ENCODE data around the gene ANKRD29. TPM values are rescaled to one million over a fixed set of nuclear protein-coding genes. Genes with fewer than 3 reads are reported as not detected.

Gene ANKRD29
- total RNA-seq, 4 donors from 2014 or later, result 0.99 to 4.4 (median 1.8) TPM

- intact Hi-C loops (cut with DNase I; ENCODE audit: low total_unique reads), result no loop called here
- TF ChIP-seq CTCF (IDR thresholded peaks at IDR 0.05), result no peak
- TF ChIP-seq POLR2A (IDR thresholded peaks at IDR 0.05), result no peak
- no peak for DNase-seq (ENCODE audit: low spot score in 2 of 2)
- WGBS, 2 donors, result 89 to 93% methylated on average over 2 of the region's 2 CpGs
- H3K4me3 ChIP-seq (ENCODE audit: low read depth, poor library complexity, severe bottlenecking), result no peak overlapping the region
These were observed 16.4 kb downstream of the ANKRD29 start for GRCh38 chr18:23646282-23646681.

GRCh38 chr18:23645568-23646175 lies 17.0 kb downstream of the ANKRD29 start:
- H3K4me3 ChIP-seq (ENCODE audit: low read depth, poor library complexity, severe bottlenecking), result no peak overlapping the region
- no peak for DNase-seq (ENCODE audit: low spot score in 2 of 2)
- TF ChIP-seq CTCF (IDR thresholded peaks at IDR 0.05), result no peak
- TF ChIP-seq POLR2A (IDR thresholded peaks at IDR 0.05), result no peak
- intact Hi-C loops (cut with DNase I; ENCODE audit: low total_unique reads), result no loop called here
- WGBS, 2 donors, result 95 to 98% methylated on average over 4 of the region's 4 CpGs

- no peak overlapping the region for H3K4me3 ChIP-seq (ENCODE audit: low read depth, poor library complexity, severe bottlenecking)
- TF ChIP-seq CTCF (IDR thresholded peaks at IDR 0.05), result no peak
- no peak for TF ChIP-seq POLR2A (IDR thresholded peaks at IDR 0.05)
- no peak for DNase-seq (ENCODE audit: low spot score in 2 of 2)
- intact Hi-C loops (cut with DNase I; ENCODE audit: low total_unique reads), result no loop called here
- 57 to 61% methylated on average over 2 of the region's 2 CpGs for WGBS, 2 donors
These were observed 18.8 kb downstream of the ANKRD29 start for GRCh38 chr18:23643815-23644490.

GRCh38 chr18:23641937-23642666 lies 20.6 kb downstream of the ANKRD29 start:
- intact Hi-C loops (cut with DNase I; ENCODE audit: low total_unique reads), result no loop called here
- no peak for TF ChIP-seq CTCF (IDR thresholded peaks at IDR 0.05)
- no peak for TF ChIP-seq POLR2A (IDR thresholded peaks at IDR 0.05)
- WGBS, 2 donors, result 84% methylated on average over 9 to 10 of the region's 11 CpGs

GRCh38 chr18:23641143-23641720 lies 21.5 kb downstream of the ANKRD29 start:
- intact Hi-C loops (cut with DNase I; ENCODE audit: low total_unique reads), result no loop called here
- TF ChIP-seq POLR2A (IDR thresholded peaks at IDR 0.05) (no peak), CTCF (IDR thresholded peaks at IDR 0.05) (no peak)
- H3K4me3 ChIP-seq (ENCODE audit: low read depth, poor library complexity, severe bottlenecking), result no peak overlapping the region
- no peak for DNase-seq (ENCODE audit: low spot score in 2 of 2)
- WGBS, 2 donors, result 95 to 96% methylated on average over 8 to 10 of the region's 11 CpGs

More at GRCh38 chr18:23641937-23642666, 20.6 kb downstream of the ANKRD29 start:
- H3K4me3 ChIP-seq (ENCODE audit: low read depth, poor library complexity, severe bottlenecking), result no peak overlapping the region
- DNase-seq (ENCODE audit: low spot score in 2 of 2), result no peak
